Fibroblast of pulmonary artery (primary cell): ENCODE data around the gene FAM20A.

Experiments used
- DNase-seq: peaks from one replicate; pipeline ENCODE4 v3.0.0-alpha.2; 2010; ENCODE audit warnings: low read depth
- H3K4me3 ChIP-seq: replicated peaks from 2 replicates; pipeline ENCODE4 v1.5.1; 2011; ENCODE audit warnings: low read depth, mild to moderate bottlenecking, control low read depth, low read length, moderate library complexity
- TF ChIP-seq, protein P1 (sequence below): IDR thresholded peaks from 2 replicates; pipeline ENCODE4 v1.5.1; 2011; ENCODE audit warnings: mild to moderate bottlenecking, control low read depth, low read length, inconsistent platforms; ENCODE audit errors: missing control alignments

Gene FAM20A

DNA sequence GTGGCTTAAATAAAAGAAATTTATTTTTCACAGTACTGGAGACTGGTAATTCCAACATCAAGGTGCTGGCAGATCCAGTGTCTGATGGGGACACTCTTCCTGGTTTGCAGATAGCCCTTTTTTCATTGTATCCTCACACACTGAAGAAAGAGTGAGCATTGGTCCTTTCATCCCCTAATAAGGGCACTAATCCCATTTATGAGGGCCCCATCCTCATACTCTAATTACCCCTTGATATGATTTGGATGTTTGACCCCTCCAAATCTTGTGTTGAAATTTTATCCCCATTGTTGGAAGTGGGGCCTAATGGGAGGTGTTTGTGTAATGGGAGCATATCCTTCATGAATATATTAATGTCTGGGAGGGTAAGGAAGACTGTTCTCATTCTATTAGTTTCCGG is 9.4 kb upstream of the FAM20A start:
- H3K4me3 ChIP-seq: no peak overlapping the region
- TF ChIP-seq, protein P1, sequence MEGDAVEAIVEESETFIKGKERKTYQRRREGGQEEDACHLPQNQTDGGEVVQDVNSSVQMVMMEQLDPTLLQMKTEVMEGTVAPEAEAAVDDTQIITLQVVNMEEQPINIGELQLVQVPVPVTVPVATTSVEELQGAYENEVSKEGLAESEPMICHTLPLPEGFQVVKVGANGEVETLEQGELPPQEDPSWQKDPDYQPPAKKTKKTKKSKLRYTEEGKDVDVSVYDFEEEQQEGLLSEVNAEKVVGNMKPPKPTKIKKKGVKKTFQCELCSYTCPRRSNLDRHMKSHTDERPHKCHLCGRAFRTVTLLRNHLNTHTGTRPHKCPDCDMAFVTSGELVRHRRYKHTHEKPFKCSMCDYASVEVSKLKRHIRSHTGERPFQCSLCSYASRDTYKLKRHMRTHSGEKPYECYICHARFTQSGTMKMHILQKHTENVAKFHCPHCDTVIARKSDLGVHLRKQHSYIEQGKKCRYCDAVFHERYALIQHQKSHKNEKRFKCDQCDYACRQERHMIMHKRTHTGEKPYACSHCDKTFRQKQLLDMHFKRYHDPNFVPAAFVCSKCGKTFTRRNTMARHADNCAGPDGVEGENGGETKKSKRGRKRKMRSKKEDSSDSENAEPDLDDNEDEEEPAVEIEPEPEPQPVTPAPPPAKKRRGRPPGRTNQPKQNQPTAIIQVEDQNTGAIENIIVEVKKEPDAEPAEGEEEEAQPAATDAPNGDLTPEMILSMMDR: no peak
- DNase-seq: no peak

DNA sequence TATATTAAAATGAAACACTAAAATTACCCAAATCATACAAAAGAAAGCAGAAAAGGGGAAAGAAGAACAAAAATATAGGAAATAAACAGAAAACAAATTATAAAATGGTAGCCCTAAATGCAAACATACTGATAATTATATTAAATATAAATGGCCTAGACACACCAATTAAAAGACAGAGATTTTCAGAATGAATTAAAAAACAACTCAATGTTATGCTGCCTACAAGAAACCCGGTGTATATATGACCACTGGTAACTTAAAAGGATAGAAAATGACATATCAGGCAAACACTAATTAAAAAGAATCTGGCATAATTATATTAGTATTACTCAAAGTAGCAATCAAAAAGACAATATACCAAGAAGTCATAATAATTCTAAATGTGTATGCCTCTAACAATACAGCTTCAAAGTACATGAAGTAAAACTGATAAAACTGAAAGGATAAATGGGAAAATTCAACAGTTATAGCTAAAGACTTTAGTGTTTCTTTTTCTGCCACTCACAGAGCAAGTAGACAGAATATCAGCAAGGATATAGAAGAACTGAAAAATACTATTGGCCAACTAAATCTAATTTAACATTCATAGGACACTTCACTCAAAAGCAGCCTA is 7.5 kb upstream of the FAM20A start:
- no peak overlapping the region for H3K4me3 ChIP-seq
- no peak for DNase-seq
- TF ChIP-seq, protein P1: no peak

DNA sequence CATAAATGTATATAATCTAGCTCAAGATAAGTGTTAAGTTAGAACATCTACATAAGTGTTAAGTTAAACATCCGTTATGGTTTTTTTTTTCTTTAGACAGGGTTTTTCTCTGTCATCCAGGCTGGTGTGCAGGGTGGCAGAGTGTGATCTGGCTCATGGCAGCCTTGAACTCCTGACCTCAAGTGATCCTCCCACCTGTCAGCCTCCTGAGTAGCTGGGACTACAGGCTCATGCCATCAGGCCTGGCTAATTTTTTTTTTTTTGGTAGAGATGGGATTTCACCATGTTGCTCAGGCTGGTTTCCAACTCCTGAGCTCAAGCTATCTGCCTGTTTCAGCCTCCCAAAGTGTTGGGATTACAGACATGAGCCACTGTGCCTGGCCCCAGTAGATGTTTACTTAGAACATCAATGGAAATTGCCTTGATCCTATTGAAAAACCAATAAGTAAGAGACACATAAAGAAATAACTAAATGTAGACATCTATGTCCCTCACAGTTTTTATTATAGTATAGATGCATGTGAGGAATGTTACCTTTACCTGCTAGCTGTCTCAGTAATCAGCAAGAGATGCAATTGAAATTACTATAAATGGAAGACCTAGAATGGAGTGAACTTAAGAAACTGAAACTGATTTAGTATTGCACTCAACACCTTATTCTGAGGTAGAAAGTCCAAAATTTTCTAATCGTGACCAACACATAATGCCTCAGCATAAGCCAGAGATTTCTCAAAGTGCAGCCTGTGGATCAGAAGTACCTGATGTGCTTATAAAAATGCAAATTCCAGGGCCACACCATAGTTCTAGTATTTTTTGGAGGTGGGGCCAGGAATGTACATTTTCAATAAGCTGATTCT is 5.5 kb upstream of the FAM20A start:
- no peak for DNase-seq
- TF ChIP-seq, protein P1: no peak
- H3K4me3 ChIP-seq: no peak overlapping the region

DNA sequence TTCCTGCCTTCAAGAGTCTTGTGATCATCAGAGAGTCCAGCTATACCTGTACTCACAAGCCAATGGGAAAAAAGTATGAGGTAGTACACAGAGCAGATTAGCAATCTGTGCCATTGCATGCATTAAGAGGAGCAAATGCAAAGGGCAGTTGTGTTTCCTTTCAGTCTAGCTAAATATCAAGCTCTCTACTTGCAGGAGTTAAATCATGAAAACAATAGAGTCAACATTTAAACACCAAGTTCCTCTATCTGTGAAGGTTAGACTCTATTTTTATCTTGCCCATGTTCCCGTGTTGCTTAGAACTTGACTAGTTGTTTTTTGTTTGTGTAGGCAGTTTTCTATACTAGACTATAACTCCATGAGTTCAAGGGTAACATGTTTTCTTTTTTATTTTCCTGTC is 4.7 kb upstream of the FAM20A start:
- H3K4me3 ChIP-seq: no peak overlapping the region
- no peak for DNase-seq
- TF ChIP-seq, protein P1: no peak

DNA sequence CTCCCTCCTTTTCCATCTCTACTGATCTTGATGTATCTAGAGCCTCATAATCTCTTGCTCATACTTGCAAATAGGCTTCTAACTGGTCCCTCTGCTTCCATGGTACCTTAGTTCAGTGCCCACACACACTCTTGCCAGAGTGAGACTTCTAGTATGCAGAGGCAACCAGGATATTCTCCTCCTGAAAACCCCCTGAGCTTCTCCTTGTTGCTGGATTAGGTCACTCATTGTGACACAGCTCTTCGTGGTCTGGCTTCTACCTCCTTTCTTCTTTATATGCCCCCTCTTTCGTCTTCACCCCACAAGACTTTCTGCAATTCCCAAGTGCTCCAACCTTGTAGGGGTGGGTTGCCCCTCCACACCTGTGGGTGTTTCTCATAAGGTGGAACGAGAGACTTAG is 2.5 kb upstream of the FAM20A start:
- TF ChIP-seq, protein P1: no peak
- no peak for DNase-seq
- no peak overlapping the region for H3K4me3 ChIP-seq

DNA sequence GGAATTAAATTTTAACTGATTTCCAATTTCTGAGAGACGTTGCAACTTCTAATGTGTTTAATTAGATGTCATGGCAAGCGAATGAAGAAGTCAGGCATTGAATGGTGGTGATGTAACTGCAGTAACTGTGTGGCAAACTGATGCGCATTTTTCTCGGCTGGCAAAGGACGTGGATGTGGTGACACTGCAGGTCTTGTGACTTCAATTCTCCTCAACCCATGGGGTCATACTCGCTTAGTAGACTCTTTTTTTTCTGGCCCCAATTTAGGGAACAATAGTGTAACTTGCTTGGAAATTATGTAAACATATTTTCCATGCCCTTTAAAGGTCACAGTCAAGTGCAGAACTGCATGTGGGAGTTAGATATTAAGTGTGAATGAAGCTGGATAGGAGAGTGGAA is 1.9 kb upstream of the FAM20A start:
- DNase-seq: no peak
- TF ChIP-seq, protein P1: no peak
- no peak overlapping the region for H3K4me3 ChIP-seq
